GM18508 (cell line): ENCODE data around the gene DIS3L2.
"Not testable (repeated sequence)": the region's sequence is repeated elsewhere in the genome, so short reads cannot be mapped to it uniquely, and the experiment has no call there.

Source experiments
- ATAC-seq: cut with Tn5 transposase; IDR thresholded peaks from one replicate; pipeline ENCODE4 v1.9.1; 2021; ENCODE audit warnings: moderate number of reproducible peaks; ENCODE audit not compliant: insufficient read depth, unreplicated experiment

Gene DIS3L2

GRCh38 chr2:232141591-232141990 is 180.1 kb downstream of the DIS3L2 start:
- no peak for ATAC-seq

DNA sequence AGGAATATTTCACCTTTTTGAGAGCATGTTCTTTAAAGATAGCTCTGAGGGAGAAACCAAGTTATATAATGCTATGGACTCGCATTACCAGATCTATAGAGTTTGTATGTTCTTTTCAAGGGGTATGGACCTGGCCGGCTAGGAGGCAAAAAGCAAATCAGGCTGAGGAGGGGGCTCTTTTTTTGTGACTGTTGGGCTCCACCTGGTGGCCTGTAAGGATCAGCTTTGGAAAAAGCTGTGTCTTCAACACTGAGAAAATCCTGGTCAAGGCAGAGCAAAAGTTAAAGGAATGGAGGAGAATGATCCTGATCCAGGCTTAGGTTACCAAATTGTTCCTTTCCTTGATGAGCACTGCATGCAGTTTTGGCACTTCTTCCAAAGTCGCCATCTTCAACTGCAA is 180.5 kb downstream of the DIS3L2 start:
- no peak for ATAC-seq

DNA sequence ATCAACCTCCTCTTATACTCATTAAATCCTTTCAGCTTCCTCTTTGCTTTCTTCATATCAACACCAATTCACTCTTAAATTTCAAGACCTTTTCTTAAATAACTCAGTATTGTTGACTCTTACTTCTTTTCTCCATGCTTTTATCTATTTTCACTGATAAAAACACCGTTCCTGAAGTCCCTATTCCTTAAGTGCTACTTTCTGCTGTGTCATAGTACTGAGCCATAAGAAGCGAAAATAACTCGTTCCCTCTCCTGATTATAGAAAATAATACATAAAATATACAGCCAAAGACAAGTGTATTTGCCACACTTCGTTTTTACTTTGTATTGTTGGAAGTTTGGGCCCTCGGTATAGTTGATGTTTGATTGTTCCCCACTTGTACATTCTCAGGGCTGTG is 181.0 kb downstream of the DIS3L2 start:
- no peak for ATAC-seq

- ATAC-seq: no peak
Observed at GRCh38 chr2:232146294-232146693, 184.8 kb downstream of the DIS3L2 start.

GRCh38 chr2:232147440-232148077 is 186.0 kb downstream of the DIS3L2 start:
- ATAC-seq: no peak

DNA sequence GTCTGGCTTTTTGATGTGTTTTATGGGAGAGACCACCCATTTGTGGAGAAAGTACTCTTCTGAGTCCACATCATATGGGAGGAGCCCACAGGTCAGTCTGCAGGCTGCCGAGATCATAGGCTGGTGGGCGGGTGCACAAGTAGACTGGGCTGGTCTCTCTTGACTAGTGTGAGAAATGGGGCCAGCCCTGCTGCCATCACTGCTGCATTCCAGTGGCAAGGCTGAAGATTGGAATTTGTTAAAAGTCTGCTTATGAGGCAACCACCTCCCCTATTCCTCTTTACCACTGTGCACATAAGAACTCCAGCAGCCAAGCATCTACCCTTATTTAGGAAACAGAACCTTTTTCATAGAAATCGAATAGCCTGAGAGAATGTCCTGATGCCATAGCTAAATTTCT is 200.7 kb downstream of the DIS3L2 start:
- ATAC-seq: no peak

- no peak for ATAC-seq
Observed at GRCh38 chr2:232170396-232170795, 208.9 kb downstream of the DIS3L2 start.

- no peak for ATAC-seq
Observed at GRCh38 chr2:232174662-232175061, 213.1 kb downstream of the DIS3L2 start.

DNA sequence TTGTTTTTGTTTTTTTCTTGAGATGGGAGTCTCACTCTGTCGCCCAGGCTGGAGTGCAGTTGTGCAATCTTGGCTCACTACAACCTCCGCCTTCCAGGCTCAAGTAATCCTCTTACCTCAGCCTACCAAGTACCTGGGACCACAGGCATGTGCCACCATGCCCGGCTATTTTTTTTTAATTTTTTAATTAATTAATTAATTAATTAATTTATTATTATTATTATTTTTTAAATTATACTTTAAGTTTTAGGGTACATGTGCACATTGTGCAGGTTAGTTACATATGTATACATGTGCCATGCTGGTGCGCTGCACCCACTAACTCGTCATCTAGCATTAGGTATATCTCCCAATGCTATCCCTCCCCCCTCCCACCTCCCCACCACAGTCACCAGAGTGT is 215.1 kb downstream of the DIS3L2 start:
- ATAC-seq: not testable (repeated sequence)

DNA sequence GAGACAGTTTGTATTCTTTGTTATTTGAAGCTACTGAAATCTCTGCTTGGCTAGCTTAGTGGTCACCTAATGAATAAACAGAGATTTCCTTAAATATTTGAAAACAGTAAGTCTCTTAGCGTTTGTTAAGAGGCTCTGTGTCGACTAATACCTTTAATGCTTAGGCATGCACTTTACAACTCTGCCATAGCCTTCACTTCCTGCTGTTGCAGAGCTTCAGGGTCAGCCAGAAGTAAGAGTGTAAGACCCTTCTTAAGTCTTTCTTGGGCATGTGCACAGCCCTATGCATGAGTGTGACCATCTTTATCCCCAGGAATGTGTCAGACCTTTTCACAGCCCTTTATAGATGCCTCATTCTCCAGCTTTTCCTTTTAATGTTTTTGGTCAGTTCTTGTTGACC is 221.8 kb downstream of the DIS3L2 start:
- no peak for ATAC-seq

- ATAC-seq: no peak
Observed at GRCh38 chr2:232184346-232184745, 222.8 kb downstream of the DIS3L2 start.

DNA sequence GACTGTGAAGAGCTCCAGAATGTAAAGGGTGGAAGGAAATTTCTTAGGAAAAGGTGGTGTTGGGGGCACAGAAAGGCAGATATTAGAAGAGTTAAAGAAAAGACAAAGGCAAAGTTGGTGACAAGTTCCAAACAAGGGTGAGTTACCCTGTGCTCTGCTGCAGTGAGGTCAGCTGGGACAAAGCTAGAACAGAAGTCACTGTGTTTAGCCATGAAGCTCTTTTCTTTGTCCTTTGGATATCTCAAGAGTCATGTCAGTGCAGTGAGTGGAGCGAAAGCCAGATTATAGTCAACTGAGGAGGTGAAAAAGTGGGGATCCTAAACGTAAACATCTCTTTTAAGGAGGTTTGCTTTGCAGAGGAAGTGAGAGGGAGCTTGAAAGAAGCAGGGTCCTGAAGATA is 229.3 kb downstream of the DIS3L2 start:
- ATAC-seq: no peak

DNA sequence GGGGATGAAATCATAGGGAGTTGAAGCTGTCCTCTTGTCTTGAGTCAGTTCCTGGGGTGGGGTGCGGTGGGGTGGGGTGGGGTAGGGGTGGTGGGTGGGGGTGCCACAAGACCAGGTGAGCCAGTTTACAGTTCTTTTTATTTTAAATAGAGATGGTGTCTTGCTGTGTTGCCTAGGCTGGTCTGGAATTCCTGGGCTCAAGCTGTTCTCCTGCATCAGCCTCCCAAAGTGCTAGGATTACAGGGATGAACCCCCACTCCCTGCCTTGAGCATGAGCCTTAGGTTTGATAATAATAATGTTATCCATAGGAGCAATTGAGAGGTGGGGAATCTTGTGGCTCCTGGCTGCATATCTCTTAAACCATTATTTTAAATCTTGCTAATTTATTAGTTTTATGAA is 234.0 kb downstream of the DIS3L2 start:
- no peak for ATAC-seq

DNA sequence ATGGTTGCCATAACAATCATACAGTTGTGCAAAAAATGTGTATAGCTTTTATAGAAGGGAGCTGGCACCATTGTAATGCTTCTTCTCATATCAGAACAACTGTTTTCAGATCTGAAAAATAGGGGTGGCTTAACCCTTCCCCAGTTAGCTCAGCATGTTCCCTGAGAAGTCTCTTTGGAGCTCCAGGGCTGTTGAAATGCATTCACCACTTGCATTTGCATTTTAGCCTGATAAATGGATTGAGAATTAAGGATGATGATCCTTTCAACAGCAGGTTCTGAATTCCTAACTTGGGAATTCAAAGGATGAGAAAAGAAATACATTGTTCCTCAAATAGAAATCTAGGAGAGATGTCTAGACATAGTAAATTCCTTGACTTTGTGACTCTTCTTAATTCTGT is 235.3 kb downstream of the DIS3L2 start:
- ATAC-seq: no peak

GRCh38 chr2:232200195-232200594 is 238.7 kb downstream of the DIS3L2 start:
- ATAC-seq: no peak

GRCh38 chr2:232203166-232203891 is 241.8 kb downstream of the DIS3L2 start:
- no peak for ATAC-seq

DNA sequence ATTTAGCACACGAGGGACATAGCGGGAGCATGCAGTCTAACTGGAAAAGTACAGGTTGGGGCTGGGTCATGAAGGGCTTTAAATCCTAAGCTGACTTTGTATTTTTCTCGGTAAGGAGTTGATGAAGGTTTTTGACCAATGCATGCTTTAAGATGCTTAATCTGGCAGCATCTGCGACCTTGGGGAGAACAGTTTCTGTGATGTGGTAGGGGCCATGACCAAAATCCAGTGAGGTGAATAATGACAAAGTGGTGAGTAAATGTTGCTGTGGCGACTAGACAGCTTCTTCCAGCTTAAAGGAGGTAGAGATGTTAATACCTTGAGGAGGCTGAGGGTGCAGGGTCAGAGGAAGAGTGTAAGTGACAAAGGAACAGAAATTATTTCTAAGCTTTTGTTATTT is 242.4 kb downstream of the DIS3L2 start:
- ATAC-seq: no peak

DNA sequence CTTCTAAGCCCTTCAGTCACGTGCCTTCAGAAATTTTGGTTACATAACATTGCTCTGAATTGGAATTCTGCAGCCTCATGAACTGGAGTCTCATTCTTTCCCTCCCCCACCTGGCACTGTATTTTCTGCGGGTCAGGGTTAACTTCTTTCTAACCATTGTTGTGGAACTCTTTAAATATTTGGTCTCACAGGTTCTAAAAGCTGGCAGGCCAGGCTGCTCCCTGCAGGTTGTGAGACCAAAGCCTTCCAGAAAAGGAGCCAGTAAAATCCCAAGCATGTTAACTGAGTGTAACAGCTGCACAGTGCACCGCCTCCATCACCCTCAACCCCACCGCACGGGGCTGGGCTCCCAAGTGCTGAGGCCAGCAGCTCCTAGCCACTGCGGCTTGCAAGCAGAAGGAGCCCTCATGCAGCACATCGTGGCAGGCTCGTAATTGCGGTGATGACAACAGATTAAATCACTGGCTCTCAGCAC is 243.0 kb downstream of the DIS3L2 start:
- no peak for ATAC-seq

GRCh38 chr2:232207174-232207573 is 245.7 kb downstream of the DIS3L2 start:
- ATAC-seq: no peak

DNA sequence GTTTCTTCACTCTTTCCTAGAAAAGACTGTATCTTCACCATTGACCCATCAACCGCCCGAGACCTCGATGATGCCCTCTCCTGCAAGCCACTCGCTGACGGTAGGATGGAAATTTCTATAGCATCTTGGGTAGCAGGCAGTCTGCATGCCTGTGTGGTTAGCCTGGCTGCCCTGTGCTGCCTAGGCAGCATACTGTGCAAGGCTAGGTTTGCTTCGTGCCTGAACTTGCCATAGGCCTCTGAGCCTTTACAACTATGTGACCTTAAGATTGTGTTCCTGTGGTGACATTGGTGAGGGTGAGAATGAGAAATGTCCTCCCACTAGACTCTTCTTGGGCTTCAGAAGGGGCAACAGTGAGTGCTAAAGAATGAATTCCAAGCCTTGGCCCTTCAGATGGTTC is 248.8 kb downstream of the DIS3L2 start:
- no peak for ATAC-seq

GRCh38 chr2:232211743-232212686 is 250.5 kb downstream of the DIS3L2 start:
- ATAC-seq: no peak
